HG02973 (cell line): Measurements from ENCODE around the gene GPX2.
"Not testable (repeated sequence)": the region's sequence is repeated elsewhere in the genome, so short reads cannot be mapped to it uniquely, and the experiment has no call there.

Experiments used
- ATAC-seq: cut with Tn5 transposase; IDR thresholded peaks from one replicate; pipeline ENCODE4 v1.9.1; 2021; ENCODE audit warnings: moderate library complexity; ENCODE audit not compliant: unreplicated experiment

GPX2 gene

DNA sequence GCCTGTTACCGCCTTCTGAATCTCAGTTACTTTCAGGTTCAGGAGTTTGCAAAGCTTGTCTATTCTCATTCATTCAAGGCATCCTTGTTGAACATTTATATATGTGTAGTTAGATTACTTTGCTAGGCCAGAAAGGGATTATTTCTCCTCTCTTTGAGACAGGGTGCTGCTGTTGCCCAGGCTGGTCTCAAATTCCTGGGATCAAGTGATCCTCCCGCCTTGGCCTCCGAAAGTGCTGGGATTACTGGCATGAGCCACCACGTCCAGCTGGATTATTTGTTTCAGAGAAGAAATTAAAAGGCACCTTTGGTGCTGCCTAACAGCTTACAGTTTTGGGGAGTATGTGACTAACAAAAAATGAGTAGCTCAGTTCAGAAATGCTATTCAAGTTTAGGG is 27.5 kb downstream of the GPX2 start:
- no peak for ATAC-seq

- peak; percentile 92 for ATAC-seq
Observed at GRCh38 chr14:64914237-64915028, 28.1 kb downstream of the GPX2 start, which contains the start of gene CHURC1. Gene CHURC1, plus strand, starts transcription at chr14:64914455. Its CDS starts 41 bp downstream, at chr14:64914496.

GRCh38 chr14:64913477-64913876 is 29.1 kb downstream of the GPX2 start:
- ATAC-seq = not testable (repeated sequence)

DNA sequence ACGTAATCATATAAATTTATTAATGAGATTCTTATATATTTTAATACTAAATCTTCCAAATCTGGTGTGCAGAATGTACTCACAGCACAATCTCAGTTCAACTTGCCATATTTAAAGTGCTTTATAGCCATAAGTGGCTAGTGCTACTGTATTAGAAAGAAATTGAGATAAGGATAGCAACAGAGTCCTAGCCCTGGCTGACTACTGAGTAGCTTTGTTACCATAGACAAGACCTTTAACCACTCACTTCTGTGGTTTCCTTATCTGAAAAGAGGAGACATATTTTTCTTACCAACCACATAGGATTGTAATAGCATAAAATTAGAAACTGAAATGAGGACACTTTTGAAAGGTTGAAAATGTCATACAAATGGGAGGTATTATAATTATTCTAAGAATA is 30.3 kb downstream of the GPX2 start:
- ATAC-seq = no peak

DNA sequence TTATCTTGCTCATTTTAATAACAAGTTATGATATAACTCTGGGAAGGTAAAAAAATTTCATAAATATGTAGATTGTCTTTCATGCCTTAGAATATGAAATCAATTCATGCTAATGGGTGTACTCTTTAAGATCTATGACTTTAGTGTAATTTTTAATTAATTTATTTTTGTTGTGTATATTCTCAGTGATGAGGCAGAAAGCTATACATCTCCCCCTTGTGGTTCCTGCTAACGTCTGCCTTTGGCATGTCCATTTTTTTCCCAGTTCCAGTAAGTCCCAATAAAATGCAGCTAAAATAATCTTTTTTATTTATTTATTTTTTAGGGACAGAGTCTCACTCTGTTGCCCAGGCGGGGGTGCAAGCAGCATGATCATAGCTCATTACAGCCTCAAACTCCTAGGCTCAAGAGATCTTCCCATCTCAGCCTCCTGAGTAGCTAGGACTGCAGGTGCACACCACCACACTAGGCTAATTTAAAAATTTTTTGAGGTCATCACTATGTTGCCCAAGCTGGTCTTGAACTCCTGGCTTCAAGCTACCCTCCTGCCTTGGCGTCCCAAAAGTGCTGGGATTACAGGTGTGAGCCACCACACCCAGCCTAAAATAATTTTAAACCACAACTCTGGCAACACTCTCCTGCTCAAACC is 31.6 kb downstream of the GPX2 start:
- ATAC-seq = no peak

GRCh38 chr14:64906022-64906421 is 36.5 kb downstream of the GPX2 start:
- ATAC-seq = no peak

DNA sequence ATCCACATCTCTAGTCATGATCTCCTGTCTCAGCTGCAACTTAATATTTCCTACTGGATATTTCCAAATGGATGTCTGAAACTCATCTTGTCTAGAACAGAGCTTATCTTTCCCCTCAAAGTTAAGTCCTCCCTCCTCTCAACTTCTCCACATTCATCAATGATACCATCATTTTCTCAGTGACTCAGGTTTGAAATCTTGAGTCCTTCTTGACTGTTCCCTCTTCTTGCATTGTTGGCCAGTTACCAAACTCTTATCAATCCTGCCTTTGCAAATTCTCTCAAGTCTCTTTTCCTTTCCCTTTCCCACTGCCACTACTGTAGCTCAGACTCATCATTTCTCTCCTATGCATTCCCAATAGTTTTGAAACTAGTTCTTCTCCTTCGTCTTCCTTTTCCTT is 42.6 kb downstream of the GPX2 start:
- ATAC-seq = no peak

- ATAC-seq = peak; percentile 58
Observed at GRCh38 chr14:64891839-64892375, 50.6 kb downstream of the GPX2 start.

GRCh38 chr14:64891173-64891838 is 51.2 kb downstream of the GPX2 start:
- ATAC-seq = no peak

DNA sequence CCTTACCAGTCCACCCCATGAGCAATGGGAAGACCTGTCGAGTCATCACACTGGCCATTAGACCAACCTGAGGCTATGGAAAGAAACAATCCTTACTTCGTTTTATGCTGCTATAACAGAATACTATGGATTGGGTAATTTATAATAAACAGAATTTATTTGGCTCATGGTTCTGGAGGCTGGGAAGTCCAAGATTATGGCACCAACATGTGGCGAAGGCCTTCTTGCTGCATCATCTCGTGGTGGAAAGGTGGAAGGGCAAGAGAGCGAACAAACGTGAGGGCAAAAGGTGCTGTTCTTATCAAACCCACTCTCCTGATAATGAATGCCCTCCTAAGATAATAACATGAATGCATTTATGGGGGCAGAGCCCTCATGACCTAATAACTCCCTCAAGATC is 53.2 kb downstream of the GPX2 start:
- ATAC-seq = no peak
